SIG-M5 treated with dmso at 0.1 percent for 504 hours (cell line): ENCODE data around the gene SEL1L3.
"Not testable (repeated sequence)": the region's sequence is repeated elsewhere in the genome, so short reads cannot be mapped to it uniquely, and the experiment has no call there.

Experiments
- DNase-seq: peaks from one replicate; lab custom pipeline; 2025; ENCODE audit not compliant: unreplicated experiment; lab: John Stamatoyannopoulos, UW

Gene SEL1L3

GRCh38 chr4:25862411-25863346, at the start of gene SEL1L3:
Gene SEL1L3 (minus strand): TSS chr4:25862988. CDS start chr4:25862836, 152 bp downstream.
- peak; percentile 12 for DNase-seq

- no peak for DNase-seq
These were observed 48.6 kb upstream of the SEL1L3 start for GRCh38 chr4:25911356-25911755.

- DNase-seq, result no peak
These were observed 45.7 kb upstream of the SEL1L3 start for GRCh38 chr4:25908491-25908901.

DNA sequence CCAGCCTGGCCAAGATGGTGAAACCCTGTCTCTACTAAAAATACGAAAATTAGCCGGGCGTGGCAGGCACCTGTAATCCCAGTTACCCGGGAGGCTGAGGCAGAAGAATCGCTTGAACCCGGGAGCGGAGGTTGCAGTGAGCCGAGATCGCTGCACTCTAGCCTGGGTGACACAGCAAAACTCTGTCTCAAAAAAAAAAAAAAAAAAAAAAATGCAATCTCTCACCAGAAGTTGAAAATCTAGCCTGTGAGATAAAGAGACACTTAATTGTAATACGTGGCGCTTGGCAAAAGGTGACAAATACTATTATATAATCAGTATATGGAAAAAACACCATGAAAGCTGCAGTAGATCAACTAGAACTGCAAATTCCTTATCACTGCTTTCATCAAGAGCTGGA, 43.3 kb upstream of the SEL1L3 start:
- DNase-seq, result not testable (repeated sequence)

GRCh38 chr4:25905371-25905770, 42.6 kb upstream of the SEL1L3 start:
- DNase-seq, result no peak

- no peak for DNase-seq
These were observed 41.9 kb upstream of the SEL1L3 start for GRCh38 chr4:25904748-25905082.

GRCh38 chr4:25903900-25904747, 41.3 kb upstream of the SEL1L3 start:
- no peak for DNase-seq

- DNase-seq, result no peak
These were observed 38.2 kb upstream of the SEL1L3 start for GRCh38 chr4:25901030-25901430.

DNA sequence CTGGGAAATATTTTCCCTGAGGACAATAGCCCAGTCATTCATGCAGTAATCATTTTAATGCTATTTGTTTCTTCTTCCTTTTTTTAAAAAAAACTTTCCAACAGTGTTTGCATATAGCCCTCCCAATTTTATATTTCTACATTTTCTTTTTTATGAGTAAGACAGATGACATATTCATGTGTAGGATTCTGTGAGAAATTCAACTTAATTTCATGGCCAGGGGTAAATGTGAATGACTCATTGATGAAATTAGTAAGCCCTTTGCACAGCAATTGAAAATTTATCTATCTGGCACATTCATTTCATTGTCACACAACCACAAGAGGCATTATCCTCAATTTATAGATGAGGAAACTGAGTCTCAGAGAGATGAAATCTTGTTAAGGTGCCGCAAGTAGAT, 37.5 kb upstream of the SEL1L3 start:
- no peak for DNase-seq

GRCh38 chr4:25896776-25897539, 34.2 kb upstream of the SEL1L3 start:
- no peak for DNase-seq

- no peak for DNase-seq
These were observed 30.0 kb upstream of the SEL1L3 start for GRCh38 chr4:25892796-25893195.

GRCh38 chr4:25890571-25891485, 28.0 kb upstream of the SEL1L3 start:
- no peak for DNase-seq

- no peak for DNase-seq
These were observed 27.1 kb upstream of the SEL1L3 start for GRCh38 chr4:25889589-25890503.

DNA sequence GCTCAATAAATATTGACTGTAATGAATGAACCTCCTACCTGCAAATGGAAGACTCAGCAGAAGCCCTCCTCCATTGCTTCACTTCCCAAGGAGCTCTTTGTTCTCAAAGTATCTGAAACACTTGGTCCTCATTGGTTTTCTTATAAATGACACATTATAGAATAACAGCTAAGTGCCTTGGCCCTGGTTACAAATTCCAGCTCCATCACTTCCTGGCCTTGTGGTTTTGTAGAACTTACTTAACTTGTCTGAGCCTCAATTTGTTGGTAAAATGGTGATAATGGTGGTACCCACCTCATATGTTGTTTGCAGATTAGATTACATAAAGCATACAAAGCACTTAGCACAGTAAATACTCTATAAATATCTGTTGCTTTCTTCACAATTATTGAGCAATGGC, 26.0 kb upstream of the SEL1L3 start:
- DNase-seq, result peak; percentile 27

GRCh38 chr4:25884031-25884782, 21.4 kb upstream of the SEL1L3 start:
- peak; percentile 65 for DNase-seq

DNA sequence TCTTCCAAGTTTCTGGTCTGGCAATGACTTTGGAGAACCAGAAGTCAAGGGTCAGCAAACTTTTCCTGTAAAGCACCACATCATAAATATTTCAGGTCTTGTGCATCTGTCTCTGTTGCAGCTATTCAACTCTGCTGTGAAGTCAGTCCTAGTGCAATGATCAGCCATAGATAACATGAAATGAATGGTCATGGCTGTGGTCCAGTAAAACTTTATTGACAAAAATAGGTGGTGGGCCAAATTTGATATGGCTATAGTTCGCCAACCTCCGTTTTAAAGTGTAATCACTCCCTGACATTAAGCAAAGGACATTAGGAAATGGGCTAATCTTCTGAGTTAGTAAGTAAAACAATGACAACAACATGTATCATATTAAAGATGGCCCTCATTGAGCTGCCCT, 20.8 kb upstream of the SEL1L3 start:
- no peak for DNase-seq

DNA sequence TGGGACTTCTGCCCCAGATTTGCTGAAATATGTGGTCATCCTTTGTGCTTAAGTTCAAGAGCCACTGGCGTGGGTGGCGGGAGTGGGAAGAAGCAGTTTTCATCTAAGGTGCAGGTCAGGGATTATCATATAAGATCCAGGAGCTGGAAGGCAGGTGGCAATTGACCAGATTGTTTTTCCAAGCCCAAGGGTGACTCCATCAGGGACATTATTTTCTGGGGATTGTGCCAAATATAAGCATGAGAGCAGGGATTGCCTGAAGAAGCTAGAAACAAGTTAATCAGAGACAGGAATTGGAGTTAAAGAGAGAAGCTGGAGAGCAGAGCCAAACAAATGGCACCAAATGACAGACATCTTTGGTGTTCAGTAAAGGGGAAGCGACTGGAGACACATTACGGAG, 19.4 kb upstream of the SEL1L3 start:
- DNase-seq, result no peak

GRCh38 chr4:25881193-25881592, 18.4 kb upstream of the SEL1L3 start:
- peak; percentile 89 for DNase-seq
